Sciatic nerve (tissue), 2 donors: ENCODE measurements around the gene FAM171A2. TPM values are rescaled to one million over a fixed set of nuclear protein-coding genes. Genes with fewer than 3 reads are reported as not detected.

Source experiments
- ATAC-seq: fragments of 200-7000 bp; cut with Tn5 transposase; one replicate; pipeline ENCODE4 v1.9.1; 2020; ENCODE audit warnings: mild to moderate bottlenecking, moderate library complexity
- DNase-seq: peaks from one replicate; pipeline ENCODE4 v3.0.0-alpha.2; 2020; ENCODE audit warnings: low spot score
- intact Hi-C: fragments of 100-400 bp; cut with DNase I; formaldehyde crosslinking; loops from one replicate; pipeline ENCODE4 v1.14.2; 2022
- total RNA-seq: library from RNA; stranded (reverse); fragmentation: NEBNext Ultra II Directional; extraction: Animal tissue kit (Norgen Biotek cat#: 25700); gene quantifications from one replicate; pipeline ENCODE4 v1.2.1, GENCODE V29; 2021
- donor health status: DM: no; HTN: no; CAD: no.
- donor health status: DM: no; HTN: no; CAD: no.

FAM171A2 gene
- total RNA-seq, 1 donor from 2014 or later: 3.7 TPM

DNA sequence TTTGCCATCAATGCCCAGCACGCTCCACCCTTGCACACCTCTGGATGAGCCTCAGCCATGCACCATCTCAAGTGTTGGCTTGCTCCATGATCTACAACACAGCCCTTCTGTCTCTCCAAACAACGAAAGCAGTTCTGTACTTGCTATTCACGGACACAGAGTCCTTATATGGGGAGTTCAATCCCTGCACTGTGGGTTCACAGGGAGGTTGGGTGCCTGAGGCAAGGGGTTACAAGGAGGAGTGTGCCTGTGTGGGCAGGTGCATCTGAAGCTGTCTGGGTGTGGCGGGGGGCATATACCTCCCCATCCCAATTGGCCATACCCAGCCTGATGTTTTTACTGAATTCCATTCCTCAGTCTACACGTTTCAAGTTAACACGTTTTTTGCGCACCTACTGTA is 49.6 kb downstream of the FAM171A2 start:
- intact Hi-C loops: loop anchor here (5.0 kb wide), 1 partner anchor 1237 kb away; no protein-coding TSS in a partner anchor
- ATAC-seq (no peak), DNase-seq (no peak)

DNA sequence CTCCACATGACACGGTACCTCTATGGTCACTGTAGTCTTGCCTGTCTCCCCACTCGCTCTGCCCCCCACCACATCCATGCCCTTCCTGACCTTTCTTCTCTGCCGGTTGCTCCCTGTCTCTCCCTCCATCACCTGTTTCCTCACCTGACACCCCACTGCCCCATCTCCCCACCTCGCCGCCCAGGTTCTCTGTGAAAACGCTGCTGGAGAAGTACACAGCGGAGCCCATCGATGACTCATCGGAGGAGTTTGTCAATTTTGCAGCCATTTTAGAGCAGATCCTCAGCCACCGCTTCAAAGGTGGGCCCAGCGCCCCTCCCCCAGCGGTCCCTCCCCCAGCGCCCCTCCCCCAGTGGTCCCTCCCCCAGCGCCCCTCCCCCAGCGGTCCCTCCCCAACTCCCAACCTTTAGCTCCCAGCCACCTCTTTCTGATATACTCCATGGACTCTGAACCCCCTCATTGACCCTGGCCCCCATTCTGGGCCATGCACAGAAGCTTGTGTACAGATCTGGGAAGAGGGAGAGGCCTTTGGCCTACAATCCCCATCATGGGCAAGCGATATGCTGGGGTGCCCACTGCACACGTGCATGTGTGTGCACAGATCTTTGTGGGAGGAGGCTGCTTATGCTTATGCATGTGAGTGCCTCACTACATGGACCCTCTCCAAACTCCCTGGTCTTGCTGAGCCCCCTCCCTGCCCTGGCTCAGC is 51.1 kb downstream of the FAM171A2 start:
- no peak for DNase-seq
- no peak for ATAC-seq
- intact Hi-C loops: loop anchor here (5.0 kb wide), 1 partner anchor 1235 kb away; no protein-coding TSS in a partner anchor

DNA sequence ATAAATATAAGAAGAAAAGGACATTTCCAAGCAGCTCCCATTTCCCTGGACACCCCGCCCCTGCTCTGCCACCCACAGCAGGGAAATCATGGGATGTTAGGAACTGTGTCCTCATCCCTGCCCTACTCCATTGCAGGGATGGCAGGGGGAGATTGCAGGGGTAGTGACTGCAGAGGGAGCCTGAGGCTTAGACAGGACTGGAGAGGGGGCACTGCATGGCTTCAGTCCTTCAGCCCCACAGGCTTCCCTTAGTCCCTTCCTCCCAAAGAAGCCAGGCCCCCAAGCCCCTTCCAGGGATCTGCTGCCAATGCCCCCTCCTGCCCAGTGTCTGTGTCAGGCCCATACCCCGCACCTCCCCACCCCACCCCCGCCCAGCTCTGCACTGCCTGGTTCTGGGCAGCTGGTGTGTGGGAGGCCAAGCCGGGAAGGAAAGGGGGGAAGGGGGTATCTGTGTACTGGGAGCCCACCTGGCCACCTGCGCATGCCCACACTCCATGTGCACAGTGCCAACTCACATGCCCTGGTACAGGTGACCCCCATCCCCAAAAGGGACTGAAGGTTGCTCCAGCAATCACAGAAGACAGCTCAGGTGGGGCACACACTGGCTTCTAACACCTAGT is 52.0 kb downstream of the FAM171A2 start:
- intact Hi-C loops: loop anchor here (5.0 kb wide), 1 partner anchor 1234 kb away; no protein-coding TSS in a partner anchor
- no peak for ATAC-seq
- no peak for DNase-seq

GRCh38 chr17:44310609-44311376 is 52.9 kb downstream of the FAM171A2 start:
- ATAC-seq (no peak), DNase-seq (no peak)
- intact Hi-C loops: loop anchor here (5.0 kb wide), 1 partner anchor 1233 kb away; no protein-coding TSS in a partner anchor

DNA sequence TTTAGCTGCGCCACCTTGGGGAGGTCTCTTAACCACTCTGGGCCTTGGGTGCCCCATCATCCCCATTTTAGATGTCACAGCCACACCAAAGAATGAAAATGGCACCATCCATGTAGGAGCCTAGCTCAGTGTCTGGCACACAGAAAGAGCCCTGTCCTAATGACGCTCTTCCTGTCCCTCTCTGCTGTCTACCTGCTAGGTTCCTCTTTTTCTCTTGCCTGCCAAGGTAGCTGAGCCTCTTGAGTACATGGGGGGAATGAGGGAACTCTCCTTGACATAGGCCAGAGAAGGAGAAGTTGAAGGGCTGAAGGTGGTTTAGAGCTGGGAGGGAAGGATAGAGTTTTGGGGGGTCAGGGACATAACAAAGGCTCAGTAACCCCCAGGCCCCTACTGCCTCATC is 53.5 kb downstream of the FAM171A2 start:
- no peak for DNase-seq
- ATAC-seq: no peak
- intact Hi-C loops: loop anchor here (5.0 kb wide), 1 partner anchor 1233 kb away; no protein-coding TSS in a partner anchor

- DNase-seq: no peak
- ATAC-seq: no peak
- intact Hi-C loops: no loop called here
Observed at GRCh38 chr17:44309472-44309871, 54.2 kb downstream of the FAM171A2 start.

DNA sequence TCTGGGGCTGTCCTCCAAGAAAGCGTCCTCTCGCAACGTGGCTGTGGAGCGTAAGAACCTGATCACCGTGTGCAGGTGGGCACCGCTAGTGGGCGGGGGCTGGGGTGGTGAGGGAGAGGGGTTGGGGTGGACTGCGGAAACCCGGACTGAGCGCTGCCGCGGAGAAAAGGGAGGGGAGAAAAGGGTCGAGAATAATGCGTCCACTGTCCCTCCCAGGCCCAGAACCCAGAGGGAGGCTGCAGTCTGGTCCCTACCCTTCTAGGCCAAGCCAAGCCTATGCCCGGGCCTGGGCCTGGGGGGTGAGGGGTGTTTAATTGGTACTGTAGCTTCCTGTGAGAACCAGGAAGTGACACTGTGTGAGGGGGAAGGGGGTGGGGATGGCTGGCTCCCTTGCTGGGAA is 54.8 kb downstream of the FAM171A2 start:
- ATAC-seq: peak; percentile 8
- intact Hi-C loops: no loop called here
- no peak for DNase-seq

DNA sequence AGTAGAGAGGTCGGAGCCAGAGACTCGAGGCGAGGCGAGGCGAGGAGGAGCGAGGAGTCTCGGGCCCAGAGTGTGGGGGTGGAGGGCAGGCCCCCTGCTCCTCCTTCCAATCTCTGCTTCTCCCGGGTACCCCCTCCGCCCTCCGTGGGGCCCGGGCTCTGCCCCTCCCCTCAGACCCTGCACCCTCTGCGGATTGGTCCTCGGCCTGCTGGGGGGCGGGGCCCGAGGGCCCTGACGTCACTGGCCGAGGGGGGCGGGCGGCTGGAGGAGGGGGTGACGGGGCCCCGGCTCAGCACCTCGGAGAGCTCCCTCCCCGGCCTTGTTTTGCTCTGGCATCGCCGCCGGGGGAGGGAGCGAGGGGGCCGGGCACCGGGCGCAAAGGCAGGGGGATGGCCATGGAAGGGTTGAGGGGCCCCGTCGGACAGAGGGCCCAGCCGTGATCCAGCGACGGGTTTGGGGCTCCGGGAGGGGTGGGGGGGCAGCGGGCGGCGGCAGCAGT is 55.3 kb downstream of the FAM171A2 start, which contains the start of gene RUNDC3A:
TSS of gene RUNDC3A (plus strand) at position 282 of the 499 bp plus-strand sequence. CDS start 232 bp downstream, outside the sequence.
- ATAC-seq: peak; percentile 98
- intact Hi-C loops: no loop called here
- DNase-seq: peak; percentile 94

DNA sequence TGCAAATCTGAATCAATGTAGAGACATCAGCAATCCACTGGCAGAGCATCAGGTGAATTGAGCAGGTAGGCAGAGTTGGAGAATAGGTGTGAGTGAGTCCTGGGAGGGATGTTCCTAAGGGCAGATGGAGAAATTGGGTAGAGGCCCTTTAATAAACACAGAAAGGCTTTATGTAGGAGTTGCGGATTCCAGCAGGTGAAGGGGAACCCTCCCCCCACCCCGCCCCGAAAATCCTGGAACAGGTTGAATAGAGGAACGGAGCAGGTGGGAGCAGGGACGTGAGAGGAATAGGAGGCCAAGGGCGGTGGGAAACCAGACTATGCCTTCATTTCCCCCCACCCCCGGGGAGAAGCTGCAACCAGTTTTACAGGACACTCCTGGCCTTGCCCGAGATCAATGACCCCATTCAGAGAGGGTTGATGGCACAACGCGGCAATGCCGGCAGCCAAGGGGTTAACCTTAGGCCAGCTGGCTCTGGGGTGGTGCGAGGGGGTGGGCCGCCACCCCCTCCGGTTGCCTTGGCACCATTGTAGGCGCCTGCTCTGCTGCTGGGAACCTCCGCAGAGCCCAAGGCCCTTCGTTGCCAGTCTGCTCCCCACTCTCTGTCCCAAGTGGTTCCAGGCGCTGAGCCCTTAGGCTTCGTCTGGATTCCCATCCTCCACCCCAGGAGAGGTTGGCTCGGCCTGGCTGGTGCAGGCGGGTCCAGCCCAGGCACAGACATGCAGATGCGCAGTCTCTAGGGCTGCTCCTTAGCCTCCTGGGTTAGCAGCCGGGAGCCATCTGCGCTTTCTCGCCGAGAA is 56.1 kb downstream of the FAM171A2 start:
- intact Hi-C loops: no loop called here
- DNase-seq: no peak
- ATAC-seq: peak; percentile 77

GRCh38 chr17:44304651-44305050 is 59.0 kb downstream of the FAM171A2 start:
- no peak for ATAC-seq
- intact Hi-C loops: no loop called here
- no peak for DNase-seq

Other genes starting within 250 kb of the FAM171A2 start
- 63.5 TPM for gene HDAC5, start 240.2 kb downstream of the FAM171A2 start, total RNA-seq
- gene HROB, start 221.9 kb downstream of the FAM171A2 start, total RNA-seq: 0.85 TPM
- 0.36 TPM for gene ASB16, start 193.1 kb downstream of the FAM171A2 start, total RNA-seq
- gene TMUB2, start 176.9 kb downstream of the FAM171A2 start, total RNA-seq: 33.0 TPM
- 59.8 TPM for gene ATXN7L3, start 164.0 kb downstream of the FAM171A2 start, total RNA-seq
- 76.6 TPM for gene UBTF, start 144.2 kb downstream of the FAM171A2 start, total RNA-seq
- gene SLC4A1, start 95.7 kb downstream of the FAM171A2 start, total RNA-seq: 47.6 TPM
- gene RUNDC3A, start 55.3 kb downstream of the FAM171A2 start, total RNA-seq: 2.9 TPM
- gene SLC25A39, start 39.0 kb downstream of the FAM171A2 start, total RNA-seq: 91.6 TPM
- gene GRN, start 18.6 kb downstream of the FAM171A2 start, total RNA-seq: 169 TPM
- 6.2 TPM for gene ITGA2B, start 25.8 kb upstream of the FAM171A2 start, total RNA-seq
- gene GPATCH8, start 139.6 kb upstream of the FAM171A2 start, total RNA-seq: 66.9 TPM
- 22.9 TPM for gene FZD2, start 193.6 kb upstream of the FAM171A2 start, total RNA-seq